GM23248 (cell line): ENCODE data around the gene FOXD2.

Experiments
- EZH2 ChIP-seq: fragments of 200-600 bp; sonication (generic); IDR thresholded peaks from 2 replicates; pipeline ENCODE4 v1.6.1; 2018; ENCODE audit warnings: antibody characterized with exemption, mild to moderate bottlenecking; ENCODE audit not compliant: insufficient read depth, poor library complexity, severe bottlenecking
- EZH2phosphoT487 ChIP-seq: fragments of 200-600 bp; sonication (generic); IDR thresholded peaks from 2 replicates; pipeline ENCODE4 v1.6.1; 2018; ENCODE audit warnings: antibody characterized with exemption, moderate library complexity, mild to moderate bottlenecking, low read depth; ENCODE audit not compliant: insufficient read depth

- TF ChIP-seq EZH2phosphoT487 (no peak), EZH2 (no peak)
Observed at GRCh38 chr1:47436304-47436978, 1.4 kb upstream of the FOXD2 start.
